CD8-positive, alpha-beta memory T cell (primary cell): ENCODE data around the gene RSBN1. TPM values are rescaled to one million over a fixed set of nuclear protein-coding genes. Genes with fewer than 3 reads are reported as not detected.

Experiments used
- CTCF ChIA-PET: fragments of 350-600 bp; sonication (Branson Sonifier 250); formaldehyde crosslinking; loops from one replicate; lab custom pipeline; 2021; ENCODE audit warnings: antibody characterized with exemption; lab: Charles Lee
- POLR2A ChIA-PET: fragments of 350-600 bp; sonication (Branson Sonifier 250); formaldehyde crosslinking; loops from one replicate; lab custom pipeline; 2021; ENCODE audit warnings: antibody characterized with exemption; lab: Charles Lee
- DNase-seq, 5 donors: peaks; one replicate each; pipeline versions ENCODE4 v3.0.0 to v3.0.0-alpha.2; 2020 to 2022; ENCODE audit warnings: mixed read lengths in 1 of 5
- H3K27ac ChIP-seq: one replicate; pipeline ENCODE4 v1.7.0; 2013; ENCODE audit warnings: low read depth, mild to moderate bottlenecking, low read length, moderate library complexity
- H3K27me3 ChIP-seq: 2 replicates; pipeline ENCODE4 v1.7.0; 2013; ENCODE audit warnings: low read length, mild to moderate bottlenecking; ENCODE audit not compliant: insufficient read depth, poor library complexity, severe bottlenecking
- H3K36me3 ChIP-seq: 2 replicates; pipeline ENCODE4 v1.7.0; 2013; ENCODE audit warnings: mild to moderate bottlenecking, low read length, moderate library complexity; ENCODE audit not compliant: insufficient read depth
- H3K4me1 ChIP-seq: 2 replicates; pipeline ENCODE4 v1.7.0; 2013; ENCODE audit warnings: mild to moderate bottlenecking, low read length, moderate library complexity; ENCODE audit not compliant: insufficient read depth
- H3K4me3 ChIP-seq: 2 replicates; pipeline ENCODE4 v1.7.0; 2013; ENCODE audit warnings: mild to moderate bottlenecking, low read length
- H3K9me3 ChIP-seq: 2 replicates; pipeline ENCODE4 v1.7.0; 2013; ENCODE audit warnings: mild to moderate bottlenecking, low read length
- H3K27ac Mint-ChIP-seq, 8 donors: one replicate each; pipeline ENCODE4 v1.8.0; 2020 to 2021; ENCODE audit warnings: mixed read lengths in 8 of 8, mild to moderate bottlenecking in 6 of 8, inconsistent platforms in 3 of 8, moderate library complexity in 3 of 8
- H3K27me3 Mint-ChIP-seq, 2 donors: one replicate each; pipeline ENCODE4 v1.8.0; 2020 to 2021; ENCODE audit warnings: mixed read lengths in 2 of 2, mild to moderate bottlenecking in 1 of 2, moderate library complexity in 1 of 2
- H3K36me3 Mint-ChIP-seq, 3 donors: one replicate each; pipeline ENCODE4 v1.8.0; 2020 to 2021; ENCODE audit warnings: mixed read lengths in 3 of 3, inconsistent platforms in 1 of 3, mild to moderate bottlenecking in 1 of 3
- H3K4me1 Mint-ChIP-seq, 3 donors: one replicate each; pipeline ENCODE4 v1.8.0; 2020 to 2021; ENCODE audit warnings: mixed read lengths in 3 of 3, inconsistent platforms in 1 of 3, mild to moderate bottlenecking in 1 of 3
- H3K4me3 Mint-ChIP-seq, 7 donors: one replicate each; pipeline ENCODE4 v1.8.0; 2020 to 2021; ENCODE audit warnings: mixed read lengths in 7 of 7, mild to moderate bottlenecking in 6 of 7, moderate library complexity in 4 of 7, inconsistent platforms in 2 of 7
- H3K9me3 Mint-ChIP-seq, 5 donors: one replicate each; pipeline ENCODE4 v1.8.0; 2020 to 2022; ENCODE audit warnings: mixed read lengths in 5 of 5, mild to moderate bottlenecking in 3 of 5, moderate library complexity in 2 of 5, inconsistent platforms in 1 of 5
- polyA plus RNA-seq: library from polyadenylated mRNA; unstranded; fragments of 300-500 nt; fragmentation: Illumina TruSeq; gene quantifications from one replicate; pipeline ENCODE4 v1.2.3, GENCODE V29; 2021
- total RNA-seq, 2 experiments: library from RNA; stranded (reverse); gene quantifications; one replicate each; pipeline ENCODE4 v1.2.3, GENCODE V29; 2021

Gene RSBN1
- total and polyA plus RNA-seq, 3 experiments from 2014 or later = 18.5 to 44.5 (median 19.2) TPM

GRCh38 chr1:113804421-113805255 is 7.6 kb downstream of the RSBN1 start:
- peak overlapping the region in 1 of 8 donors; percentile 12 for H3K27ac Mint-ChIP-seq
- POLR2A ChIA-PET = interaction anchor here (0.6 kb wide), 1 partner anchor 46 kb away, joined by 4 read pairs; no protein-coding TSS in a partner anchor

GRCh38 chr1:113802367-113803007 is 9.8 kb downstream of the RSBN1 start:
- POLR2A ChIA-PET = no interaction called here

More at GRCh38 chr1:113804421-113805255, 7.6 kb downstream of the RSBN1 start:
- no peak overlapping the region for H3K27ac ChIP-seq
- no peaks in the 10 kb centered on the region for H3K36me3 ChIP-seq
- no peaks in the 10 kb centered on the region for H3K9me3 Mint-ChIP-seq
- H3K4me1 ChIP-seq = peaks cover 91% of the 10 kb centered on the region
- CTCF ChIA-PET = interaction anchor here (1.7 kb wide), 2 partner anchors 7 to 12 kb away, joined by 6 to 8 read pairs; partner anchors contain the start of gene RSBN1
- H3K9me3 ChIP-seq = no peaks in the 10 kb centered on the region
- H3K27me3 ChIP-seq = no peaks in the 10 kb centered on the region
- H3K4me1 Mint-ChIP-seq = peaks cover 78 to 98% (median 93%) of the 10 kb centered on the region in 3 donors
- H3K36me3 Mint-ChIP-seq = peaks cover 0 to 34% (median 6%) of the 10 kb centered on the region in 3 donors
- H3K4me3 Mint-ChIP-seq = peak overlapping the region in 5 of 7 donors; percentile 1 to 51 (median 15)
- no peak overlapping the region for H3K4me3 ChIP-seq
- no peaks in the 10 kb centered on the region for H3K27me3 Mint-ChIP-seq
- DNase-seq = no peak

GRCh38 chr1:113800487-113800886 is 11.8 kb downstream of the RSBN1 start:
- POLR2A ChIA-PET = no interaction called here
- Mint-ChIP-seq H3K4me1 (peaks cover 66 to 88% (median 87%) of the 10 kb centered on the region in 3 donors), H3K36me3 (peaks cover 6 to 36% (median 15%) of the 10 kb centered on the region in 3 donors), H3K27ac (peak overlapping the region in 3 of 8 donors; percentile 5 to 71 (median 26)), H3K27me3 (no peaks in the 10 kb centered on the region), H3K4me3 (peak overlapping the region in 2 of 7 donors; percentile 5 to 54), H3K9me3 (no peaks in the 10 kb centered on the region)
- CTCF ChIA-PET = no interaction called here
- Histone ChIP-seq H3K27me3 (no peaks in the 10 kb centered on the region), H3K36me3 (peaks cover 13% of the 10 kb centered on the region), H3K9me3 (no peaks in the 10 kb centered on the region), H3K4me1 (peaks cover 65% of the 10 kb centered on the region), H3K27ac (no peak overlapping the region), H3K4me3 (no peak overlapping the region)
- DNase-seq = no peak

More at GRCh38 chr1:113802367-113803007, 9.8 kb downstream of the RSBN1 start:
- Histone ChIP-seq H3K4me3 (no peak overlapping the region), H3K4me1 (peaks cover 81% of the 10 kb centered on the region), H3K27ac (no peak overlapping the region), H3K27me3 (no peaks in the 10 kb centered on the region), H3K36me3 (peaks cover 3% of the 10 kb centered on the region), H3K9me3 (no peaks in the 10 kb centered on the region)
- Mint-ChIP-seq H3K27me3 (no peaks in the 10 kb centered on the region), H3K36me3 (peaks cover 0 to 29% (median 11%) of the 10 kb centered on the region in 3 donors), H3K27ac (peak overlapping the region in 4 of 8 donors; percentile 1 to 37 (median 21)), H3K9me3 (no peaks in the 10 kb centered on the region), H3K4me3 (peak overlapping the region in 4 of 7 donors; percentile 9 to 42 (median 24)), H3K4me1 (peaks cover 74 to 95% (median 95%) of the 10 kb centered on the region in 3 donors)
- DNase-seq = no peak
- CTCF ChIA-PET = interaction anchor here (1.7 kb wide), 2 partner anchors 9 kb away, joined by 6 to 8 read pairs; partner anchors contain the start of gene RSBN1

GRCh38 chr1:113797472-113797871 is 14.8 kb downstream of the RSBN1 start:
- Mint-ChIP-seq H3K4me3 (no peak overlapping the region), H3K9me3 (no peaks in the 10 kb centered on the region), H3K27ac (peak overlapping the region in 1 of 8 donors; percentile 66), H3K27me3 (no peaks in the 10 kb centered on the region), H3K36me3 (peaks cover 9 to 42% (median 15%) of the 10 kb centered on the region in 3 donors), H3K4me1 (peaks cover 64 to 87% (median 82%) of the 10 kb centered on the region in 3 donors)
- CTCF ChIA-PET = no interaction called here
- H3K9me3 ChIP-seq = no peaks in the 10 kb centered on the region
- peaks cover 18% of the 10 kb centered on the region for H3K36me3 ChIP-seq
- no peak overlapping the region for H3K4me3 ChIP-seq
- peaks cover 44% of the 10 kb centered on the region for H3K4me1 ChIP-seq
- no peak for DNase-seq
- H3K27me3 ChIP-seq = no peaks in the 10 kb centered on the region
- no peak overlapping the region for H3K27ac ChIP-seq
- POLR2A ChIA-PET = no interaction called here

GRCh38 chr1:113793878-113794834 is 18.1 kb downstream of the RSBN1 start:
- Histone ChIP-seq H3K27ac (no peak overlapping the region), H3K9me3 (no peaks in the 10 kb centered on the region), H3K4me1 (peaks cover 36% of the 10 kb centered on the region), H3K4me3 (no peak overlapping the region), H3K27me3 (no peaks in the 10 kb centered on the region), H3K36me3 (peaks cover 18% of the 10 kb centered on the region)
- no peaks in the 10 kb centered on the region for H3K27me3 Mint-ChIP-seq
- no peaks in the 10 kb centered on the region for H3K9me3 Mint-ChIP-seq
- POLR2A ChIA-PET = no interaction called here
- CTCF ChIA-PET = interaction anchor here (1.2 kb wide), 1 partner anchor 9 kb away, joined by 8 read pairs; no protein-coding TSS in a partner anchor
- peak overlapping the region; percentile 6 to 92 (median 54) for H3K27ac Mint-ChIP-seq
- H3K4me1 Mint-ChIP-seq = peaks cover 68 to 92% (median 83%) of the 10 kb centered on the region in 3 donors
- no peak for DNase-seq
- H3K36me3 Mint-ChIP-seq = peaks cover 9 to 50% (median 15%) of the 10 kb centered on the region in 3 donors
- peak overlapping the region in 1 of 7 donors; percentile 34 for H3K4me3 Mint-ChIP-seq

GRCh38 chr1:113792986-113793385 is 19.3 kb downstream of the RSBN1 start:
- CTCF ChIA-PET = interaction anchor here (1.2 kb wide), 1 partner anchor 11 kb away, joined by 8 read pairs; no protein-coding TSS in a partner anchor
- Histone ChIP-seq H3K27ac (no peak overlapping the region), H3K4me3 (no peak overlapping the region), H3K4me1 (peaks cover 38% of the 10 kb centered on the region), H3K9me3 (no peaks in the 10 kb centered on the region), H3K36me3 (peaks cover 18% of the 10 kb centered on the region), H3K27me3 (no peaks in the 10 kb centered on the region)
- H3K36me3 Mint-ChIP-seq = peaks cover 9 to 56% (median 15%) of the 10 kb centered on the region in 3 donors
- DNase-seq = no peak
- H3K9me3 Mint-ChIP-seq = no peaks in the 10 kb centered on the region
- peaks cover 65 to 92% (median 83%) of the 10 kb centered on the region in 3 donors for H3K4me1 Mint-ChIP-seq
- POLR2A ChIA-PET = interaction anchor here (0.9 to 1.7 kb wide), 3 partner anchors 10 to 19 kb away, joined by 3 to 9 read pairs (median 7); partner anchors contain the start of gene RSBN1
- H3K27ac Mint-ChIP-seq = peak overlapping the region in 7 of 8 donors; percentile 44 to 90 (median 67)
- no peak overlapping the region for H3K4me3 Mint-ChIP-seq
- H3K27me3 Mint-ChIP-seq = no peaks in the 10 kb centered on the region

GRCh38 chr1:113792471-113792870 is 19.8 kb downstream of the RSBN1 start:
- peaks cover 9 to 52% (median 10%) of the 10 kb centered on the region in 3 donors for H3K36me3 Mint-ChIP-seq
- CTCF ChIA-PET = interaction anchor here (0.6 to 1.2 kb wide), 2 partner anchors 11 to 13 kb away, joined by 3 to 8 read pairs; no protein-coding TSS in a partner anchor
- H3K27ac ChIP-seq = no peak overlapping the region

More at GRCh38 chr1:113792471-113792870, 19.8 kb downstream of the RSBN1 start:
- Histone ChIP-seq H3K36me3 (peaks cover 15% of the 10 kb centered on the region), H3K4me1 (peaks cover 40% of the 10 kb centered on the region), H3K27me3 (no peaks in the 10 kb centered on the region), H3K4me3 (no peak overlapping the region), H3K9me3 (no peaks in the 10 kb centered on the region)
- Mint-ChIP-seq H3K9me3 (no peaks in the 10 kb centered on the region), H3K27me3 (no peaks in the 10 kb centered on the region), H3K4me1 (peaks cover 65 to 92% (median 83%) of the 10 kb centered on the region in 3 donors), H3K27ac (peak overlapping the region; percentile 6 to 95 (median 82)), H3K4me3 (peak overlapping the region in 4 of 7 donors; percentile 5 to 23 (median 14))
- POLR2A ChIA-PET = interaction anchor here (0.9 to 1.7 kb wide), 3 partner anchors 9 to 19 kb away, joined by 3 to 9 read pairs (median 7); partner anchors contain the start of gene RSBN1
- peak in 1 of 5 donors; percentile 14 for DNase-seq
